Bronchial epithelial cell (primary cell): ENCODE measurements around the gene LRCH3. TPM values are rescaled to one million over a fixed set of nuclear protein-coding genes. Genes with fewer than 3 reads are reported as not detected.

Source experiments
- DNase-seq: peaks from one replicate; pipeline ENCODE4 v3.0.0-alpha.2; 2010; ENCODE audit warnings: low read depth
- FAIRE-seq: peaks from 2 replicates; lab custom pipeline; 2011; peaks lifted over from hg19 to GRCh38; lab: Jason Lieb, UNC
- H3K27me3 ChIP-seq: 2 replicates; pipeline ENCODE4 v1.5.1; 2011; ENCODE audit warnings: low read length; ENCODE audit not compliant: control insufficient read depth, insufficient read depth
- H3K36me3 ChIP-seq: 2 replicates; pipeline ENCODE4 v1.5.1; 2011; ENCODE audit warnings: low read length; ENCODE audit not compliant: control insufficient read depth, insufficient read depth
- H3K4me3 ChIP-seq: 2 replicates; pipeline ENCODE4 v1.5.1; 2011; ENCODE audit warnings: mild to moderate bottlenecking, low read depth, low read length, control low read depth
- CTCF ChIP-seq: IDR thresholded peaks from 2 replicates; pipeline ENCODE4 v1.5.1; 2011; ENCODE audit warnings: mild to moderate bottlenecking, moderate library complexity, low read length, control low read depth, inconsistent platforms; ENCODE audit not compliant: insufficient read depth, severe bottlenecking
- total RNA-seq: library from RNA; depleted of rRNA; stranded (reverse); fragments of >200 nt; gene quantifications from 2 replicates; pipeline ENCODE4 v1.2.1, GENCODE V29; 2014

Gene LRCH3
- 25.5 and 33.8 TPM in 2 replicates for total RNA-seq

GRCh38 chr3:197791113-197791891 is at the start of gene LRCH3:
TSS of gene LRCH3 (plus strand) at chr3:197791254. CDS start at chr3:197791279, 25 bp downstream.
- no peak for FAIRE-seq
- DNase-seq = peak; percentile 43
- Histone ChIP-seq H3K4me3 (peak within 1 kb of the TSS; percentile 66), H3K27me3 (no peaks in the 10 kb centered on the region), H3K36me3 (no peaks in the 10 kb centered on the region)
- TF ChIP-seq CTCF = no peak

GRCh38 chr3:197742787-197743186 is 48.3 kb upstream of the LRCH3 start:
- DNase-seq = no peak
- Histone ChIP-seq H3K4me3 (no peak overlapping the region), H3K36me3 (no peaks in the 10 kb centered on the region), H3K27me3 (no peaks in the 10 kb centered on the region)
- no peak for FAIRE-seq
- no peak for TF ChIP-seq CTCF

- Histone ChIP-seq H3K4me3 (no peak overlapping the region), H3K27me3 (no peaks in the 10 kb centered on the region), H3K36me3 (no peaks in the 10 kb centered on the region)
- no peak for DNase-seq
- FAIRE-seq = no peak
- TF ChIP-seq CTCF = no peak
Measured at GRCh38 chr3:197746209-197746608, 44.8 kb upstream of the LRCH3 start.

- no peaks in the 10 kb centered on the region for H3K36me3 ChIP-seq
- no peak for FAIRE-seq
- no peaks in the 10 kb centered on the region for H3K27me3 ChIP-seq
- no peak overlapping the region for H3K4me3 ChIP-seq
- no peak for TF ChIP-seq CTCF
- no peak for DNase-seq
Measured at GRCh38 chr3:197746801-197747237, 44.2 kb upstream of the LRCH3 start.

GRCh38 chr3:197748597-197749314 is 42.3 kb upstream of the LRCH3 start:
- no peak for TF ChIP-seq CTCF
- DNase-seq (no peak), FAIRE-seq (no peak)

More at GRCh38 chr3:197748597-197749314, 42.3 kb upstream of the LRCH3 start:
- peak overlapping the region; percentile 74 for H3K4me3 ChIP-seq
- H3K36me3 ChIP-seq = no peaks in the 10 kb centered on the region
- H3K27me3 ChIP-seq = no peaks in the 10 kb centered on the region
